GM12892 (cell line): ENCODE measurements around the gene UBTD1.

Experiments used
- POLR2A ChIP-seq: IDR thresholded peaks from 2 replicates; pipeline ENCODE4 v1.6.1; 2011; ENCODE audit warnings: low read depth, low read length, control low read depth
- POLR2AphosphoS5 ChIP-seq: IDR thresholded peaks from 2 replicates; pipeline ENCODE4 v1.6.1; 2011; ENCODE audit warnings: low read depth, low read length, control low read depth
- TAF1 ChIP-seq: IDR thresholded peaks from 2 replicates; pipeline ENCODE4 v1.6.1; 2011; ENCODE audit warnings: low read depth, mild to moderate bottlenecking, control low read depth, low read length, borderline replicate concordance

- no peak for TF ChIP-seq POLR2A
- no peak for TF ChIP-seq TAF1
- TF ChIP-seq POLR2AphosphoS5: no peak
These were observed 94.7 kb downstream of the UBTD1 start for GRCh38 chr10:97593421-97593820.
